Suprapubic skin (tissue), 4 donors: ENCODE results near the gene SVOP. TPM values are rescaled to one million over a fixed set of nuclear protein-coding genes. Genes with fewer than 3 reads are reported as not detected.
"Not testable (repeated sequence)": the region's sequence is repeated elsewhere in the genome, so short reads cannot be mapped to it uniquely, and the experiment has no call there.

Experiments
- DNase-seq, 2 donors: peaks; one replicate each; pipeline ENCODE4 v3.0.0-alpha.2; 2019; ENCODE audit warnings: low spot score in 2 of 2
- H3K27ac ChIP-seq: fragments of 200-600 bp; sonication (generic); one replicate; pipeline ENCODE4 v1.5.1; 2019
- H3K27me3 ChIP-seq: fragments of 200-600 bp; sonication (generic); one replicate; pipeline ENCODE4 v1.5.1; 2019
- H3K36me3 ChIP-seq: fragments of 200-600 bp; sonication (generic); one replicate; pipeline ENCODE4 v1.5.1; 2019
- H3K4me1 ChIP-seq: fragments of 200-600 bp; sonication (generic); one replicate; pipeline ENCODE4 v1.5.1; 2019
- H3K4me3 ChIP-seq: fragments of 200-600 bp; sonication (generic); one replicate; pipeline ENCODE4 v1.5.1; 2019; ENCODE audit warnings: mild to moderate bottlenecking
- H3K9me3 ChIP-seq: fragments of 200-600 bp; sonication (generic); one replicate; pipeline ENCODE4 v1.5.1; 2019
- CTCF ChIP-seq, 2 donors: fragments of 200-600 bp in 1 of 2; fragments of 450-650 bp in 1 of 2; sonication (generic) in 1 of 2; IDR thresholded peaks; one replicate each; pipeline ENCODE4 v1.5.1; 2016 to 2019; ENCODE audit warnings: antibody characterized with exemption in 2 of 2, mild to moderate bottlenecking in 1 of 2, moderate library complexity in 1 of 2
- EP300 ChIP-seq: sonication (generic); formaldehyde crosslinking; IDR thresholded peaks from one replicate; pipeline ENCODE4 v1.6.1; 2017; ENCODE audit warnings: antibody characterized with exemption
- POLR2A ChIP-seq, 2 donors: fragments of 450-650 bp; IDR thresholded peaks; one replicate each; pipeline ENCODE4 v1.6.1; 2017; ENCODE audit warnings: antibody characterized with exemption in 2 of 2, mild to moderate bottlenecking in 2 of 2, moderate library complexity in 2 of 2
- POLR2AphosphoS5 ChIP-seq, 3 donors: sonication (generic); formaldehyde crosslinking; IDR thresholded peaks; one replicate each; pipeline ENCODE4 v1.6.1; 2017; ENCODE audit warnings: antibody characterized with exemption in 3 of 3
- WGBS: methylation state at CpG from one replicate; pipeline ENCODE4 v1.1.5; 2018; 5-methylcytosine and 5-hydroxymethylcytosine counted together
- total RNA-seq, 4 donors: library from RNA; depleted of rRNA; stranded (reverse); fragments of >200 nt; gene quantifications; one replicate each; pipeline ENCODE4 v1.1.0, GENCODE V29; 2016

Gene SVOP
- total RNA-seq, 4 donors from 2014 or later = not detected

GRCh38 chr12:109010259-109010658, 10.6 kb downstream of the SVOP start:
- Histone ChIP-seq H3K4me3 (no peak overlapping the region), H3K4me1 (no peaks in the 10 kb centered on the region), H3K36me3 (no peaks in the 10 kb centered on the region), H3K27ac (no peak overlapping the region), H3K27me3 (peaks cover 5% of the 10 kb centered on the region), H3K9me3 (no peaks in the 10 kb centered on the region)
- TF ChIP-seq EP300 (no peak), POLR2AphosphoS5 (IDR thresholded peaks at IDR 0.05) (no peak), CTCF (IDR thresholded peaks at IDR 0.05) (no peak), POLR2A (IDR thresholded peaks at IDR 0.05) (no peak)
- DNase-seq = no peak
- WGBS = 76% methylated on average over 2 of the region's 2 CpGs

- WGBS = 95% methylated on average over 1 of the region's 1 CpG
- H3K27ac ChIP-seq = no peak overlapping the region
- no peak for DNase-seq
Observed at GRCh38 chr12:109009766-109010165, 11.1 kb downstream of the SVOP start.

GRCh38 chr12:109004017-109004416, 16.9 kb downstream of the SVOP start:
- WGBS = 54% methylated on average over 3 of the region's 3 CpGs
- no peak for DNase-seq
- TF ChIP-seq POLR2AphosphoS5 (IDR thresholded peaks at IDR 0.05) (no peak), POLR2A (IDR thresholded peaks at IDR 0.05) (no peak), CTCF (IDR thresholded peaks at IDR 0.05) (no peak), EP300 (no peak)
- no peaks in the 10 kb centered on the region for H3K36me3 ChIP-seq
- no peak overlapping the region for H3K4me3 ChIP-seq
- H3K27ac ChIP-seq = no peak overlapping the region
- no peaks in the 10 kb centered on the region for H3K4me1 ChIP-seq
- peaks cover 5% of the 10 kb centered on the region for H3K27me3 ChIP-seq
- no peaks in the 10 kb centered on the region for H3K9me3 ChIP-seq

More at GRCh38 chr12:109009766-109010165, 11.1 kb downstream of the SVOP start:
- Histone ChIP-seq H3K27me3 (peaks cover 5% of the 10 kb centered on the region), H3K4me3 (no peak overlapping the region), H3K36me3 (no peaks in the 10 kb centered on the region), H3K4me1 (no peaks in the 10 kb centered on the region), H3K9me3 (no peaks in the 10 kb centered on the region)
- TF ChIP-seq POLR2AphosphoS5 (IDR thresholded peaks at IDR 0.05) (no peak), CTCF (IDR thresholded peaks at IDR 0.05) (no peak), EP300 (no peak), POLR2A (IDR thresholded peaks at IDR 0.05) (no peak)

- Histone ChIP-seq H3K27ac (no peak overlapping the region), H3K9me3 (no peaks in the 10 kb centered on the region), H3K36me3 (no peaks in the 10 kb centered on the region), H3K4me1 (no peaks in the 10 kb centered on the region), H3K27me3 (peaks cover 2% of the 10 kb centered on the region), H3K4me3 (no peak overlapping the region)
- WGBS = 86% methylated on average over 6 of the region's 6 CpGs
- TF ChIP-seq POLR2A (IDR thresholded peaks at IDR 0.05) (no peak), EP300 (no peak)
- no peak for DNase-seq
Observed at GRCh38 chr12:108996320-108996719, 24.5 kb downstream of the SVOP start.

GRCh38 chr12:108995370-108995992, 25.4 kb downstream of the SVOP start:
- WGBS = 75% methylated on average over 6 of the region's 6 CpGs
- no peak for TF ChIP-seq POLR2AphosphoS5 (IDR thresholded peaks at IDR 0.05)
- TF ChIP-seq EP300 = no peak
- no peak for TF ChIP-seq POLR2A (IDR thresholded peaks at IDR 0.05)
- TF ChIP-seq CTCF (IDR thresholded peaks at IDR 0.05) = no peak

GRCh38 chr12:108990103-108990502, 30.8 kb downstream of the SVOP start:
- not testable (repeated sequence) for H3K36me3 ChIP-seq

More at GRCh38 chr12:108995370-108995992, 25.4 kb downstream of the SVOP start:
- H3K27me3 ChIP-seq = peaks cover 8% of the 10 kb centered on the region
- no peaks in the 10 kb centered on the region for H3K36me3 ChIP-seq
- H3K4me3 ChIP-seq = no peak overlapping the region
- DNase-seq = no peak
- H3K27ac ChIP-seq = no peak overlapping the region
- H3K4me1 ChIP-seq = no peaks in the 10 kb centered on the region
- H3K9me3 ChIP-seq = no peaks in the 10 kb centered on the region

More at GRCh38 chr12:108990103-108990502, 30.8 kb downstream of the SVOP start:
- WGBS = 73% methylated on average over 5 of the region's 5 CpGs
- H3K9me3 ChIP-seq, H3K4me3 ChIP-seq, H3K27ac ChIP-seq, H3K4me1 ChIP-seq, DNase-seq, H3K27me3 ChIP-seq: not testable (repeated sequence)
